Sigmoid colon (tissue), 7 donors: ENCODE measurements around the gene TTC33. TPM values are rescaled to one million over a fixed set of nuclear protein-coding genes. Genes with fewer than 3 reads are reported as not detected.

Source experiments
- DNase-seq: peaks from one replicate; pipeline ENCODE4 v3.0.0-alpha.2; 2019
- H3K27ac ChIP-seq, 4 donors: fragments of 200-600 bp; sonication (generic); one replicate each; pipeline ENCODE4 v1.5.1; 2016 to 2019; ENCODE audit warnings: mild to moderate bottlenecking in 1 of 4
- H3K27me3 ChIP-seq, 3 donors: fragments of 200-600 bp; sonication (generic); one replicate each; pipeline ENCODE4 v1.5.1; 2019; ENCODE audit warnings: mild to moderate bottlenecking in 1 of 3
- H3K36me3 ChIP-seq, 4 donors: fragments of 200-600 bp; sonication (generic); one replicate each; pipeline ENCODE4 v1.5.1; 2016 to 2019
- H3K4me1 ChIP-seq, 4 donors: fragments of 200-600 bp; sonication (generic); one replicate each; pipeline ENCODE4 v1.5.1; 2017 to 2019
- H3K4me3 ChIP-seq, 4 donors: fragments of 200-600 bp; sonication (generic); one replicate each; pipeline ENCODE4 v1.5.1; 2017 to 2019; ENCODE audit warnings: mild to moderate bottlenecking in 2 of 4, moderate library complexity in 1 of 4
- H3K9me3 ChIP-seq, 4 donors: fragments of 200-600 bp in 3 of 4; sonication (generic) in 3 of 4; one replicate each; pipeline versions ENCODE4 v1.5.1 to v1.6.1; 2013 to 2019
- CTCF ChIP-seq, 4 experiments: fragments of 450-650 bp in 3 of 4; fragments of 200-600 bp in 1 of 4; IDR thresholded peaks; one replicate each; pipeline ENCODE4 v1.5.1; 2016 to 2019; ENCODE audit warnings: antibody characterized with exemption in 4 of 4, mild to moderate bottlenecking in 3 of 4, moderate library complexity in 2 of 4
- EP300 ChIP-seq, 4 donors: sonication (generic); formaldehyde crosslinking; IDR thresholded peaks; one replicate each; pipeline ENCODE4 v1.6.1; 2017; ENCODE audit warnings: antibody characterized with exemption in 4 of 4
- POLR2A ChIP-seq, 2 donors: fragments of 450-650 bp; IDR thresholded peaks; one replicate each; pipeline ENCODE4 v1.6.1; 2016; ENCODE audit warnings: antibody characterized with exemption in 2 of 2, mild to moderate bottlenecking in 2 of 2, moderate library complexity in 2 of 2
- POLR2AphosphoS5 ChIP-seq, 4 donors: sonication (generic); formaldehyde crosslinking; IDR thresholded peaks; one replicate each; pipeline ENCODE4 v1.6.1; 2017; ENCODE audit warnings: antibody characterized with exemption in 4 of 4
- WGBS, 2 donors: extraction: QIAGEN DNeasy Blood & Tissue Kit; methylation state at CpG; one replicate each; pipeline ENCODE4 v1.1.7; 2013; 5-methylcytosine and 5-hydroxymethylcytosine counted together
- intact Hi-C: fragments of 100-400 bp; cut with DNase I; formaldehyde crosslinking; loops from one replicate; pipeline ENCODE4 v1.15.1; 2023
- polyA plus RNA-seq, 3 donors: library from polyadenylated mRNA; stranded (reverse); fragments of 200-250 nt; gene quantifications; one replicate each; pipeline ENCODE4 v1.2.3, GENCODE V29; 2013
- total RNA-seq, 4 donors: library from RNA; depleted of rRNA; stranded (reverse); fragments of >200 nt; gene quantifications; one replicate each; pipeline ENCODE4 v1.1.0, GENCODE V29; 2016
- donor health status: healthy with polysubstance abuse.
- donor health status: Bipolar disorder and iron deficiency.
- donor health status: healthy.

The TTC33 gene
- 10 to 100 TPM; 18.0 to 33.2 (median 26.0) TPM for total RNA-seq
- 10 to 100 TPM in 2 of 3 donors, 1 to 10 TPM in 1; 6.6 to 11.6 (median 10.2) TPM for polyA plus RNA-seq

GRCh38 chr5:40755407-40756365 is at the start of gene TTC33:
TSS of gene TTC33 (minus strand) at chr5:40755961. CDS start at chr5:40747018, 8,943 bp downstream.
- 2 to 6% methylated on average over 80 of the region's 80 CpGs for WGBS, 2 donors
- DNase-seq, result peak; percentile 97
- Histone ChIP-seq H3K9me3 (no peaks in the 10 kb centered on the region), H3K27ac (peak within 1 kb of the TSS; percentile 88 to 97 (median 92)), H3K4me1 (peaks cover 0 to 20% (median 14%) of the 10 kb centered on the region in 4 donors), H3K27me3 (no peaks in the 10 kb centered on the region), H3K4me3 (peak within 1 kb of the TSS; percentile 75 to 86 (median 82)), H3K36me3 (peaks cover 0 to 3% (median 0%) of the 10 kb centered on the region in 4 donors)
- peak; percentile 46 to 61 for TF ChIP-seq POLR2A (IDR thresholded peaks at IDR 0.05)
- peak; percentile 45 to 64 (median 56) for TF ChIP-seq CTCF (IDR thresholded peaks at IDR 0.05)
- peak; percentile 67 to 86 (median 82) for TF ChIP-seq POLR2AphosphoS5 (IDR thresholded peaks at IDR 0.05)
- no peak for TF ChIP-seq EP300 (IDR thresholded peaks at IDR 0.05)
- intact Hi-C loops, result loop anchor here (1.0 to 2.0 kb wide), 3 partner anchors 43 to 123 kb away; partner anchors contain the start of genes PRKAA1 and RPL37

- TF ChIP-seq POLR2A (IDR thresholded peaks at IDR 0.05), result no peak
- TF ChIP-seq CTCF (IDR thresholded peaks at IDR 0.05), result no peak
- TF ChIP-seq EP300 (IDR thresholded peaks at IDR 0.05), result no peak
- no peak for TF ChIP-seq POLR2AphosphoS5 (IDR thresholded peaks at IDR 0.05)
- Histone ChIP-seq H3K4me1 (peaks cover 0 to 16% (median 10%) of the 10 kb centered on the region in 4 donors), H3K27ac (no peak overlapping the region), H3K36me3 (no peaks in the 10 kb centered on the region), H3K9me3 (no peaks in the 10 kb centered on the region), H3K4me3 (no peak overlapping the region), H3K27me3 (no peaks in the 10 kb centered on the region)
- intact Hi-C loops, result no loop called here
- DNase-seq, result no peak
- WGBS, 2 donors, result 80 to 87% methylated on average over 8 of the region's 8 CpGs
Observed at GRCh38 chr5:40801771-40802562, 46.2 kb upstream of the TTC33 start.

- H3K4me3 ChIP-seq, result peak overlapping the region in 3 of 4 donors; percentile 6 to 100 (median 99)
- DNase-seq, result no peak
- TF ChIP-seq POLR2A (IDR thresholded peaks at IDR 0.05) (no peak), EP300 (IDR thresholded peaks at IDR 0.05) (no peak), CTCF (IDR thresholded peaks at IDR 0.05) (no peak), POLR2AphosphoS5 (IDR thresholded peaks at IDR 0.05) (no peak)
- no peaks in the 10 kb centered on the region for H3K9me3 ChIP-seq
- WGBS, 2 donors, result 1 to 45% methylated on average over 1 of the region's 1 CpG
- no peaks in the 10 kb centered on the region for H3K36me3 ChIP-seq
- intact Hi-C loops, result no loop called here
- peak overlapping the region; percentile 95 to 99 (median 98) for H3K27ac ChIP-seq
- H3K27me3 ChIP-seq, result no peaks in the 10 kb centered on the region
- peaks cover 0 to 32% (median 22%) of the 10 kb centered on the region in 4 donors for H3K4me1 ChIP-seq
Observed at GRCh38 chr5:40799258-40799657, 43.5 kb upstream of the TTC33 start.

GRCh38 chr5:40798801-40799210 is 43.0 kb upstream of the TTC33 start:
- Histone ChIP-seq H3K4me3 (peak overlapping the region; percentile 97 to 100 (median 99)), H3K4me1 (peaks cover 0 to 32% (median 22%) of the 10 kb centered on the region in 4 donors), H3K36me3 (no peaks in the 10 kb centered on the region), H3K9me3 (no peaks in the 10 kb centered on the region), H3K27me3 (no peaks in the 10 kb centered on the region), H3K27ac (peak overlapping the region; percentile 95 to 99 (median 98))
- 2 to 5% methylated on average over 7 of the region's 7 CpGs for WGBS, 2 donors
- no peak for DNase-seq
- TF ChIP-seq EP300 (IDR thresholded peaks at IDR 0.05) (no peak), CTCF (IDR thresholded peaks at IDR 0.05) (no peak), POLR2AphosphoS5 (IDR thresholded peaks at IDR 0.05) (no peak), POLR2A (IDR thresholded peaks at IDR 0.05) (no peak)
- intact Hi-C loops, result loop anchor here (1.0 kb wide), 2 partner anchors 36 to 44 kb away; partner anchors contain the start of genes RPL37 and TTC33
